ENCODE results near the gene DOCK7.
"Not testable (repeated sequence)": the region's sequence is repeated elsewhere in the genome, so short reads cannot be mapped to it uniquely, and the experiment has no call there.

The DOCK7 gene

DNA sequence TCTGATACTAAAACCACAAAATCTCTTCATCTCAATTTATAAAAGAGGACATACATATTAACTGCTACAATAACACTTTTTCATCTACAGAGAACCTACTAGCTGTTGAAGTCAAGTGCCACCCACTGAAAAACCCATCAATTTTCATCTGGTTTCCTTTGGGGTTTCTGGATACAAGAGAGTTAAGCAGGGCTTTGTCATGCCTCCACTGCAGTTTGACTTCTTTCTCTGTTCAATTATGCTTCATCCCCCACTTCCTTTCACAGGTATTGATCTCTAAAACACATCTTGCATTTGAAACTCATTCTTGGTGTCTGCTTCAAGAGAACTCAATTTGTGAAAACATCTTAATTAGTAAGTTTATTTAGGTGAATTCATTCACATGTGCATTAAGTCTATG is 151.3 kb downstream of the DOCK7 start:
- Histone ChIP-seq H3K9me3 (ENCODE audit: insufficient read depth, low read length) (no peaks in the 10 kb centered on the region), H3K36me3 (ENCODE audit: low read length) (no peaks in the 10 kb centered on the region)

GRCh38 chr1:62530516-62531154 is 157.6 kb downstream of the DOCK7 start:
- no peak overlapping the region for H3K9ac ChIP-seq (ENCODE audit: low read length)
- no peaks in the 10 kb centered on the region for H3K9me3 ChIP-seq (ENCODE audit: insufficient read depth, low read length)
- H3F3A ChIP-seq (ENCODE audit: insufficient read depth), result no peaks in the 10 kb centered on the region
- H3K9me2 ChIP-seq (replicated peaks; ENCODE audit: insufficient read depth, low read length), result no peaks in the 10 kb centered on the region
- no peak overlapping the region for H3K27ac ChIP-seq (ENCODE audit: low read depth, low read length)
- no peak overlapping the region for H3K4me3 ChIP-seq (ENCODE audit: insufficient read depth, low read length, poor library complexity, severe bottlenecking)
- no peak overlapping the region for H3K4me2 ChIP-seq (ENCODE audit: low read depth, low read length, poor library complexity, severe bottlenecking)
- H3K27me3 ChIP-seq (ENCODE audit: low read length), result no peaks in the 10 kb centered on the region
- no peak overlapping the region for H2AFZ ChIP-seq (ENCODE audit: low read depth, low read length, severe bottlenecking)
- TF ChIP-seq CTCF (IDR thresholded peaks at IDR 0.05; ENCODE audit: insufficient read depth, low read length, poor library complexity, severe bottlenecking) (peak; percentile 60), EZH2phosphoT487 (conservative IDR thresholded peaks at IDR 0.05; ENCODE audit: low read length) (no peak)
- no peaks in the 10 kb centered on the region for H3K79me2 ChIP-seq (ENCODE audit: insufficient read depth, low read length)
- H4K20me1 ChIP-seq (ENCODE audit: low read depth, low read length), result no peaks in the 10 kb centered on the region
- H3K36me3 ChIP-seq (ENCODE audit: low read length), result no peaks in the 10 kb centered on the region

More for the DNA sequence above, 151.3 kb downstream of the DOCK7 start:
- Histone ChIP-seq H3K27me3 (ENCODE audit: low read length) (no peaks in the 10 kb centered on the region), H3K9ac (ENCODE audit: low read length) (no peak overlapping the region), H3F3A (ENCODE audit: insufficient read depth) (no peaks in the 10 kb centered on the region), H3K4me2 (ENCODE audit: low read depth, low read length, poor library complexity, severe bottlenecking) (no peak overlapping the region), H3K4me3 (ENCODE audit: insufficient read depth, low read length, poor library complexity, severe bottlenecking) (no peak overlapping the region), H3K27ac (ENCODE audit: low read depth, low read length) (no peak overlapping the region), H4K20me1 (ENCODE audit: low read depth, low read length) (no peaks in the 10 kb centered on the region), H2AFZ (ENCODE audit: low read depth, low read length, severe bottlenecking) (no peak overlapping the region), H3K9me2 (replicated peaks; ENCODE audit: insufficient read depth, low read length) (no peaks in the 10 kb centered on the region), H3K79me2 (ENCODE audit: insufficient read depth, low read length) (no peaks in the 10 kb centered on the region)
- TF ChIP-seq EZH2phosphoT487 (conservative IDR thresholded peaks at IDR 0.05; ENCODE audit: low read length) (no peak), CTCF (IDR thresholded peaks at IDR 0.05; ENCODE audit: insufficient read depth, low read length, poor library complexity, severe bottlenecking) (no peak)

DNA sequence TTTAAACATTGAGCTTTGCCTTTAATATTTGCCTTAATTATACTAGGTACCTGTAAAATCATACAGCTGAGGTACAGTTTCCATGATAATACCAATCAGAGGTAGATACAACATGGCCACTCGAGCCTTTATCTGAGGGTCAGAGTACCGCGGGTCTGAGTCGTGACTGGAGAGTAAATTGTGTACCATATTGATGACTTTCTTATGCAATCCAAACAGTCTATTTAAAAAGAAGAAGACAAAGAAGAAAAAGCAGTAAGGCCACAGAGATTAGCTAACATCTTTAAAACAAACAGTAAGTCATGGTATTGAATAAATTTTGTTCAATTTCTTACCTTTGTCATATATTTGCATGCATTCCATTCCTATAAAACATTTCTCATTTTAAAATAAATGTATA is 159.0 kb downstream of the DOCK7 start:
- Histone ChIP-seq H3K9me2 (replicated peaks; ENCODE audit: insufficient read depth, low read length) (no peaks in the 10 kb centered on the region), H4K20me1 (ENCODE audit: low read depth, low read length) (no peaks in the 10 kb centered on the region), H3K9me3 (ENCODE audit: insufficient read depth, low read length) (no peaks in the 10 kb centered on the region), H3K36me3 (ENCODE audit: low read length) (no peaks in the 10 kb centered on the region), H3K27me3 (ENCODE audit: low read length) (no peaks in the 10 kb centered on the region), H3K4me2 (ENCODE audit: low read depth, low read length, poor library complexity, severe bottlenecking) (no peak overlapping the region), H3K79me2 (ENCODE audit: insufficient read depth, low read length) (no peaks in the 10 kb centered on the region), H3F3A (ENCODE audit: insufficient read depth) (no peaks in the 10 kb centered on the region), H3K4me3 (ENCODE audit: insufficient read depth, low read length, poor library complexity, severe bottlenecking) (no peak overlapping the region), H3K27ac (ENCODE audit: low read depth, low read length) (no peak overlapping the region), H2AFZ (ENCODE audit: low read depth, low read length, severe bottlenecking) (no peak overlapping the region), H3K9ac (ENCODE audit: low read length) (no peak overlapping the region)
- no peak for TF ChIP-seq EZH2phosphoT487 (conservative IDR thresholded peaks at IDR 0.05; ENCODE audit: low read length)

GRCh38 chr1:62528015-62528414 is 160.2 kb downstream of the DOCK7 start:
- Histone ChIP-seq H3K27me3 (ENCODE audit: low read length) (no peaks in the 10 kb centered on the region), H3F3A (ENCODE audit: insufficient read depth) (no peaks in the 10 kb centered on the region), H3K36me3 (ENCODE audit: low read length) (no peaks in the 10 kb centered on the region), H3K79me2 (ENCODE audit: insufficient read depth, low read length) (no peaks in the 10 kb centered on the region), H2AFZ (ENCODE audit: low read depth, low read length, severe bottlenecking) (no peak overlapping the region), H3K9ac (ENCODE audit: low read length) (no peak overlapping the region), H3K4me2 (ENCODE audit: low read depth, low read length, poor library complexity, severe bottlenecking) (no peak overlapping the region), H3K4me3 (ENCODE audit: insufficient read depth, low read length, poor library complexity, severe bottlenecking) (no peak overlapping the region), H3K9me3 (ENCODE audit: insufficient read depth, low read length) (no peaks in the 10 kb centered on the region), H4K20me1 (ENCODE audit: low read depth, low read length) (no peaks in the 10 kb centered on the region), H3K27ac (ENCODE audit: low read depth, low read length) (no peak overlapping the region), H3K9me2 (replicated peaks; ENCODE audit: insufficient read depth, low read length) (no peaks in the 10 kb centered on the region)
- TF ChIP-seq CTCF (IDR thresholded peaks at IDR 0.05; ENCODE audit: insufficient read depth, low read length, poor library complexity, severe bottlenecking), result no peak
- no peak for TF ChIP-seq EZH2phosphoT487 (conservative IDR thresholded peaks at IDR 0.05; ENCODE audit: low read length)

- H4K20me1 ChIP-seq (ENCODE audit: low read depth, low read length); H2AFZ ChIP-seq (ENCODE audit: low read depth, low read length, severe bottlenecking); H3K9me3 ChIP-seq (ENCODE audit: insufficient read depth, low read length); H3K4me2 ChIP-seq (ENCODE audit: low read depth, low read length, poor library complexity, severe bottlenecking); H3K27ac ChIP-seq (ENCODE audit: low read depth, low read length); H3K9ac ChIP-seq (ENCODE audit: low read length); H3K36me3 ChIP-seq (ENCODE audit: low read length); H3K4me3 ChIP-seq (ENCODE audit: insufficient read depth, low read length, poor library complexity, severe bottlenecking); H3K79me2 ChIP-seq (ENCODE audit: insufficient read depth, low read length); H3F3A ChIP-seq (ENCODE audit: insufficient read depth); H3K27me3 ChIP-seq (ENCODE audit: low read length); H3K9me2 ChIP-seq (replicated peaks; ENCODE audit: insufficient read depth, low read length): not testable (repeated sequence)
These were observed 160.8 kb downstream of the DOCK7 start for GRCh38 chr1:62527346-62527745.

All from SU-DHL-6 (cell line).